NCI-H1092 (cell line): ENCODE measurements around the gene TOB1.

Experiments
- DNase-seq: peaks from one replicate; lab custom pipeline; 2025; lab: John Stamatoyannopoulos, UW

Gene TOB1

DNA sequence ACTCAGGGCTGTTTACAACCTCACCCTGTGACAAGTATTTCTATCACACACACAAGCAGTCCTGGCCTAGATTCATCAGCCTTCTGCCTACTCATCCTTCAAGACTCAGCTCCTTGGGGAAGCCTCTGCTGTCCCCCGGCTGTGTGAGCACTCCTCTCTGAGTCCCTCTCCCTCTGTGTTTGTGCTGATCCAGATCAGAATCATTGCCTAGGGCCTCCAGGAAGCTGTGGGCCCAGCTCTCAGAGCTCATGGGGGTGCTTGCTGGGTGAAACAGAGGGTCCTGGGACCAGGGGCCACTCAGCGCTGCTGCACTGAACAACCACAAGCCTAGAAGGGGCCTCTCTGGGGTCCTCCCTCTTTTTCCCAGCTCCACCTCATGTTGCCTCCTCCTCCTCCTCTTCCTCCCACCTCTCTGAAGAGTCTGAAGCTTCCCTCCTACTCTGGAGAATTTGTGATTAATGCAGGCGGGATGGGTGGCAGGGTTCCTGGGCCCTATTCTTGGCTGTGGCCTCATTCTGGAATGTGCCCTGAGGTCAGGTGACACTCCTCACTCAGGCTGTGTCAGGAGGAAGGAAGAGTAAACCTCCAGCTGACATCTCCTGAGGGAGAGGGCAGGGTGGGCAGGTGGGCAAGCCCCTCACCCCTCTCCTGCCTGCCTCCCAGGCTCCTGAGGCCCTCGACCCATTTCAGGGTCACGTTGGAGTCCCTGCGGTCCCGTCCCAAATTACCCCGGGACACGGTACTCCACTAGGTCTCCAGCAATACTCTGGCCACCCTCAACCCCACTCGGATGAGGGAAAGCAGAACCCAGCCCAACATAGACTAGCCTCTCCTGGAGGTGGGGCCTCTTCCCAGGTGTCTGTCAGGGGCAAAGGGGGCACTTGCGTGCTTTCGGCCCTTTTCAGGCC, 20.7 kb downstream of the TOB1 start:
- no peak for DNase-seq

DNA sequence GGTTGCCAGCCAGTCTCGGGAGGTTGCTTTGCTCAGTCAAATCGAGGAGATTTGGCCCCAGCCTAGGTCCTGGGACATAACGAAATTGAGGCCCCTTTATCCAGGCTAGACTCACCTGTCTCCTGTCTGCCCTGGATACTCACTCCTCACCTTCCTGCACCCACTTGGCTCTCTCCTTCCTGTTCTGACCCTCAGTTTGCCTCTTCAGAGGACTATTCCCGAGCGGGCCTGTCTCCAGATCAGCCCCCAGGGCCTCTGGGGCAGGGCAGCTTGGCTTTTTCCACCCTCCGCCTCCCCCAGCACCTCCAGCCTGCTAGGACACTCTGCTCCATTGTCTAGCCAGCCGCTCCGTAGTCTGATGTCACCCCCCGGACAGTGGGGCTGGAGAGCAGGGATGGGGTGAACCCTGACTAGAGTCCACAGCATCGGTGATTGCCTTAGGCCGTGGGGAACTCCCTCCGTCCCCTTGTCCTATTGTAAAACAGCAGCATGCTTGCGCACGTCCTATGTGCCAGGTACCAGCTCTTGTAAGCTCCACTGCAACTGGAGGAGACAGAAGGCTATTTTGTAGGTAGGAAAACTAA, 21.9 kb downstream of the TOB1 start:
- no peak for DNase-seq

DNA sequence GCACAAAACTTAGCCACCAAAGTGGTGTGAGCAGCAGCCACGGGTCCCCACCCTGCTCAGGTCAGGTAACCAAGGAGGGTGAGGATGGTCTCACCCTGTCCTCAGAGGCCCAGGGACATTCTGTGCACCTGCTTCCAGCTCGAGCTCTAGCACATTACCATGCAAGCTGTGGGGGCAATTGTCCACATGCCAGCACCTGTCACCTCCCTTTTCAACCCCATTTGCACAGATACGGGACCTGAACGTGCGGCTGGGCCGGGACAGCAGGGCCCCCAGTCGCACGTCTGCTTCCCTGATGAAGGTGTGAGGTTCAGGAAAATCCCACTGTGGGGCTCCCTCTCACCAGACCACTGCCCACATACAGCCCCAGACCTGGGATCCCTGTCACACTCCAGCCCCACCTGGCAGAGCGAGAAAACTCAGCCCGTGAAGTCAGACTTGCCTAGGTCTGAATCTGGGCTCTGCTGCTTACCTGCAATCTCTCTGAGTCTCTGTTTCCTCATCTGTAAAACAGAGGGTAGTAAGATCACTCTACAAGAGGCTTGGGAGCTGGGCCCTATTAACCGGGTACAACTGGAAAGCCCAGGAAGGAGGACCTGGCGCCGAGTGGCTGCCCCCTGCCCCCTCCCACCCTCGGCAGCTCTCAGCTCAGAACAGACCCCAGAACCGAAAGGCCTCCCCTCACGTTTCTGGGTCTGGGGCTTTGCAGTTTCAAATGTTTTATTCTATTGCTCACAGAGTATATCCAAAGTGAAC, 22.8 kb downstream of the TOB1 start:
- no peak for DNase-seq

DNA sequence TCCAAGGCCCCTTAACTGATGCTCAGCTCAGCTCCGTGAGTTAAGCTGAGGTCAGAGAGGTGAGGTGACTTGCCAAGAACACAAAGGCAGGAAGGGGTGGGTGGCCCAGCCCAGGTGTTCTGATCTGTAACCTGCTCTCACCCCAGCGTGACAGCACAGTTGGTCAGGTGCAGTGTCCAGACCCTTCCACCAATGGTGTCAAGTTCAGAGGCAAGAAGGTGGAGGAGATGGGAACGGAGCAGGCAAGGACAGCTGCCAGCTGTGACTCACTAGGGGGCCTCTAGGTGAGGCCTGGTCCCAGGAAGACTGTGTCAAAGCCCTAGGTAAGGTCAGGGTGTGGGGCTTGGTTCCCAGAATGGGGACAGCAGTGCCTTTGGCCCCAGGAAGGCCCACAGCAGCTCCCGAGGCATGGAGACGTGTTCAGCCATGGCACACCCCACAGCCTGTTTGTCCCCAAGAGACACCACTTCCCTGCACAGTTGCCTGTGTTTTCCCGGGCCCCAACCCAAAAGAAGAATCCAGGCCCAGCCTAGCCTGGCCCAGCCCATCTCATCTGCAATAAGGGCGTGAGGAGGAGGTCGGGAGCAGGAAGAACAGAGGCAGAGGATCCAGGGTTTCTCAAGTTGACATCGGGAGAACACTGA, 23.5 kb downstream of the TOB1 start:
- DNase-seq: no peak

DNA sequence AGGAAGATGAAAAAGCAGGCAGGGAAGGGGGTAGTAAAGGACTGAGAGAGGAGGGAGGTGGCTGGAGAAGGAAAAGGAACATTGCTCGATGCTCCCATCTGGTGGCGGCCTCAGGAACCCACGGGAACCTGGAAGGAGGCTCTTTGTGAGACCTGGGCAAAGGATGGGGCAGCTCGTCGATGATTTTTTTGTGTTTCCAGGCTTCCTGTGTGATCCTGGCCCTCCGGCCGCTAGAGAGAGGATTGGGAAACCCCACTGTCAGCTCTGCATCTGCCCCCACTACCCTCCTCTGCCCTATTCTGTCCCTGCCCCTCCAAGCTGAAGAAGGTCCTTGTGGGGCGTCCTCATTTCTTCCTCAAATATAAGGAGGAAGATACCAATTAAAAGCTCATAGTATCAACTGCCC, 24.2 kb downstream of the TOB1 start:
- DNase-seq: peak; percentile 20

DNA sequence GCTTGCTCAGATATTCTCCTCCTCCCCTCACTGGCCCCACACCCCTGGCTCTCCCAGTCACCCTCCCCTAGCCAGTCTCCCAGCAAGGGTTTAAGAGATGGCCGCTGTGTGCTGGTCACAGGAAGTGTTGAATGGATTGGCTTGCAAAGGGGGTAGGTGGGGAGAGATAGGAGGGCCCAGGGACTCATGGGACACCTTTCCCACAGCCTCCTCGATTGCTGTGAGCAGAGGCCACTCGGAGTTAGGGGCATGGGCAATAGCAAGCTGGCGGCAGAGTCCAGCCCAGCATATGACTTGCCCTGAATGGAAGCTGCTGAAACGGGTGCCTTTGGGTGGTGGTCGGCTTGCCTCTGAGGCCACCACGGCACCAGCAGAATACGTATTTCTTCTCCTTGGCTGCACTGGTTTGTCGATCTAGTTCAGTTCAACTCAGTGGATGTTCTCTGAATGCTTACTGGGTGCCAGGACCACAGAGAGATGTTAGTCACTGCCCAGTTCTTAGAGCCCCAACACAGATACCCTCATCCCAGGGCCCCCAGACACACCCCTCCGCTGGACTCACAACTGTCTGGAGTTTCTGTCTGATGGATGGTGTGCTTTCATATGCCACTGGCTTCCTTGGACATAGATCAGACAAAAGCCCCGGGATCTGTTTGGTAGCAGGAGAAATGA, 24.7 kb downstream of the TOB1 start:
- no peak for DNase-seq

DNA sequence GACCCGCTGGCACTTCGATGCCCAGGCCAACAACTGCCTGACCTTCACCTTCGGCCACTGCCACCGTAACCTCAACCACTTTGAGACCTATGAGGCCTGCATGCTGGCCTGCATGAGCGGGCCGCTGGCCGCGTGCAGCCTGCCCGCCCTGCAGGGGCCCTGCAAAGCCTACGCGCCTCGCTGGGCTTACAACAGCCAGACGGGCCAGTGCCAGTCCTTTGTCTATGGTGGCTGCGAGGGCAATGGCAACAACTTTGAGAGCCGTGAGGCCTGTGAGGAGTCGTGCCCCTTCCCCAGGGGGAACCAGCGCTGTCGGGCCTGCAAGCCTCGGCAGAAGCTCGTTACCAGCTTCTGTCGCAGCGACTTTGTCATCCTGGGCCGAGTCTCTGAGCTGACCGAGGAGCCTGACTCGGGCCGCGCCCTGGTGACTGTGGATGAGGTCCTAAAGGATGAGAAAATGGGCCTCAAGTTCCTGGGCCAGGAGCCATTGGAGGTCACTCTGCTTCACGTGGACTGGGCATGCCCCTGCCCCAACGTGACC, 25.8 kb downstream of the TOB1 start:
- no peak for DNase-seq

DNA sequence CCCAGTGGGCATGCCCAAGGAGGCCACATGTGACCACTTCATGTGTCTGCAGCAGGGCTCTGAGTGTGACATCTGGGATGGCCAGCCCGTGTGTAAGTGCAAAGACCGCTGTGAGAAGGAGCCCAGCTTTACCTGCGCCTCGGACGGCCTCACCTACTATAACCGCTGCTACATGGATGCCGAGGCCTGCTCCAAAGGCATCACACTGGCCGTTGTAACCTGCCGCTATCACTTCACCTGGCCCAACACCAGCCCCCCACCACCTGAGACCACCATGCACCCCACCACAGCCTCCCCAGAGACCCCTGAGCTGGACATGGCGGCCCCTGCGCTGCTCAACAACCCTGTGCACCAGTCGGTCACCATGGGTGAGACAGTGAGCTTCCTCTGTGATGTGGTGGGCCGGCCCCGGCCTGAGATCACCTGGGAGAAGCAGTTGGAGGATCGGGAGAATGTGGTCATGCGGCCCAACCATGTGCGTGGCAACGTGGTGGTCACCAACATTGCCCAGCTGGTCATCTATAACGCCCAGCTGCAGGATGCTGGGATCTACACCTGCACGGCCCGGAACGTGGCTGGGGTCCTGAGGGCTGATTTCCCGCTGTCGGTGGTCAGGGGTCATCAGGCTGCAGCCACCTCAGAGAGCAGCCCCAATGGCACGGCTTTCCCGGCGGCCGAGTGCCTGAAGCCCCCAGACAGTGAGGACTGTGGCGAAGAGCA, 26.4 kb downstream of the TOB1 start:
- DNase-seq: no peak

DNA sequence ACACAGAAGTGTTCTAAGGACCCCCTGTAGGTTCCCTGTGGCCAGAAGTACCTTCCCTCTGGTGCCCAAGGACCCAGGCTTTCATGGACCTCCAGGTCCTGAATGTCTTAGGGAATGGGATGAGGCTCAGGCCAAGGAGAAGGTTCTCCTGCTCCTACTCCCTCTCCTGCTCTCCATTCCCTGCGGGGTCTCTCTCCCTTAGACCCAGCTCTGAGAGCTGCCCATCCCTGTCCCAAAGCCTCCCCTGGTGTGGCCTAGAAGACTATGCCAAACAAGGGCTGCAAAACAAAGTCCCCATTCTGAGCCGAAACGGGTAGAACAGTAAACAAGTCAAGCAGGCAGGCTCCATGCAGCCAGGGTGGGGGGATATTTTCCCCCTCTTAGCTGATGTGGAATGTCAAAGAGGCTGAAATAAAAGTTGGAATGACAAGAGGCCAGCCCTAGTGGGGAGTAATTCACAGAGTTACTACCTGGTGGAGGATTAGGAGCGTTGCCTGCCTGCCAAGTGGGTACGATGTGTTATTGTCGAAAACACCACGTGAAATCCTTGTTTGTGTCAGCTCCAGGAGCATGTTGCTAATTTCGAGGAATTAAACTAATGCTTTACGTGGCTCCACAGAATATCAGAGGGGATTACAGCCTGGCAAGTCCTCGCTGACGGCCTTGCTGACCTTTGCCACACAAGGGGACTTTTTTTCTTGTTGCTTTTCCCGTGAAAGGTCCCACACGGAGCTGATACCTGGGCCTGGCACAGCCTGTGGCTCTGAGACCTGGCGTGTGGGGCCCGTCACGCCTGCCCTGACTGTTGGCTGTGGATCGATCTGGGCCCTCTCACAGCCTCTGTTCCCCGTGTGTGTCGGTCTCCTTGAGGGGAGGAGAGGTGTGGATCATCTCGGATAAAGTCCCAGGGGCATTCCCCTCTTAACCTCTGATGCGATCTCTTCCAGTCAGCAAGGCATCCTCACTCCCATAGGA, 27.9 kb downstream of the TOB1 start:
- DNase-seq: no peak

DNA sequence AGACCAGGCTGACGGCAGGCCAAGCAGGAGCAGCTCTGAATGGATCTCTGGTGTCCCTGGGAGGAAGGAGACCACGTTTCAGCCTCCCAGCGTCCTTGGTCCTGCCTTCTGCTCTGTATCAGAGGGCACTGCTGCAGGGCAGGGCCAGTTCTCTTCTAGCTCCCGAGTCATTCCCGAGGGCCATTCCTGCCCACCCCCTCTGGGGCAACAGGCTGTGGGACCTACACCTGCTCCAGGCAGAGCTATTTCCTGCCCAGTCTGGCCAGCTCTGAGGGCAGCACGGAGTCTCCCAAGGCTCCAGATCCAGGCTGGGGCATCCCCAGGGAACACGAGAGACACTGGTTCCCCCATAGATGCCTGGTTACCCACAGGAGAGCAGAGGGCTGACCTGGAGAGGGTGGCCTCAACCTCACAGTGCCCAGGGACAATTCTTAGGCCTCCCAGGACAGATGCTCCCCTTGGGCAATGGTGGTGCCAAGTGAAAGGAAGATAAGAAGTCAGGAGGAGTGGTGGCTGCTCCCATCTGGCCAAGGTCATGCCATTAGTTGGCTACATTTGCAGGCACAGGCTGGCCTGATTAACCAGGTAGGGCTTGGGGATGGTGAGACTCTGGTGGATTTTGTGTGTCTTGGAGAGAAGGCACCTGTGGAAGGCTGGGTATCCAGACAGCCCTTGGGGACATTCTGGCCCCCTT, 28.7 kb downstream of the TOB1 start:
- DNase-seq: no peak

DNA sequence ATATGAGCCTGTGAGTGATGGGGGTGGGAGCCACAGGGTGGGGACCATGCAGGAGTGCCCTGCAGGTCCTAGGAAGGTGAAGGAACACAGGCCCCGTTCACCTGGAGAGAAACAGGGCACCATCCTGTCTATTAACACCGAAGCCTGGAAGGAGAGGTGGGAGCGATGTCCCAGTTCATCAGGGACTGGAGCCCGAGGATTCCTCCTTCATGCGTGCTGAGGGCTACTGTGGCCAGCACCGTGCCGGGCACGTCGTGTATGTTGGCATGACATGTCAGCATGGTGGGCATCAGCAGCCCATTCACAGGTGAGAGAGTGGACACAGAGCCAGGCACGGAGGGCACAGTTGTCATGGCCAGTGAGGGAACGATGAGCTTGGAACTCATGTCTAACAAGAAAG, 29.3 kb downstream of the TOB1 start:
- DNase-seq: no peak

DNA sequence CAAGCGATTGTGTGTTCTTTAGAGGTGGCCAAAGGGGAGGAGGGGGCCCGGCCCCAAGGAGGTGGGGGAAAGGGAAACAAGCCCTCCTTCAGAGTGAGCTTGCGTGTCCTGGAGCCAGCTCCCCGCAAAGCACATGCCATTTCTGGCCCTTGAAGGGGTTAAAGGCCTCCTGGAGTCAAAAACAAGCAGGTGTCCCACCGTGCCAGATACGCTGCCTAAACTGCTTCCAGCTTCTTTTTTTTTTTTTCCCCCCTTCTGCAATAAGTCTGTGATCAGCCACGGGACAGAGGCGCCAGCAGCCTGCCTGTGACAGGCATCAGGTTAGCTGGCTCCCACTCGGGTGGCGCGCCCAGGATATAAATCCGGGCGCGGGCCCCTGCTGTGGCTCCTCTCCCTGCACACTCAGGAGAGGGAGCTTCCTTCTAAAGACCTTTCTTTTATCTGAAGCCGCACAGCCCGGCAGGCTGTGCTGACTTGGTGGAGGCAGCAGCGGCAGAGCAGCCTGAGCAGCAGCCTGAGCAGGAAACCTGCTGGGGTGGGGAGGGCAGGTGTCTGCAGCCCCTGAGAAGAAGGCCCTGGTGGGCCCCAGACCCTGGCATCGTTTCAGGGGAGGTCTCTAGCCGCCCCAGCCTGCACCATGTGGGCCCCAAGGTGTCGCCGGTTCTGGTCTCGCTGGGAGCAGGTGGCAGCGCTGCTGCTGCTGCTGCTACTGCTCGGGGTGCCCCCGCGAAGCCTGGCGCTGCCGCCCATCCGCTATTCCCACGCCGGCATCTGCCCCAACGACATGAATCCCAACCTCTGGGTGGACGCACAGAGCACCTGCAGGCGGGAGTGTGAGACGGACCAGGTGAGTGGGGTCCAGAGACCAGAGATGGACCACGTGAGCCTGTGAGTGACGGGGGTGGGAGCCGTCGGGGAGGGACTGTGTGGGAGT, 30.6 kb downstream of the TOB1 start, which contains the start of gene WFIKKN2:
TSS of gene WFIKKN2 (plus strand) at position 286 of the 934 bp plus-strand sequence. CDS start at position 638, 352 bp downstream.
- DNase-seq: no peak

DNA sequence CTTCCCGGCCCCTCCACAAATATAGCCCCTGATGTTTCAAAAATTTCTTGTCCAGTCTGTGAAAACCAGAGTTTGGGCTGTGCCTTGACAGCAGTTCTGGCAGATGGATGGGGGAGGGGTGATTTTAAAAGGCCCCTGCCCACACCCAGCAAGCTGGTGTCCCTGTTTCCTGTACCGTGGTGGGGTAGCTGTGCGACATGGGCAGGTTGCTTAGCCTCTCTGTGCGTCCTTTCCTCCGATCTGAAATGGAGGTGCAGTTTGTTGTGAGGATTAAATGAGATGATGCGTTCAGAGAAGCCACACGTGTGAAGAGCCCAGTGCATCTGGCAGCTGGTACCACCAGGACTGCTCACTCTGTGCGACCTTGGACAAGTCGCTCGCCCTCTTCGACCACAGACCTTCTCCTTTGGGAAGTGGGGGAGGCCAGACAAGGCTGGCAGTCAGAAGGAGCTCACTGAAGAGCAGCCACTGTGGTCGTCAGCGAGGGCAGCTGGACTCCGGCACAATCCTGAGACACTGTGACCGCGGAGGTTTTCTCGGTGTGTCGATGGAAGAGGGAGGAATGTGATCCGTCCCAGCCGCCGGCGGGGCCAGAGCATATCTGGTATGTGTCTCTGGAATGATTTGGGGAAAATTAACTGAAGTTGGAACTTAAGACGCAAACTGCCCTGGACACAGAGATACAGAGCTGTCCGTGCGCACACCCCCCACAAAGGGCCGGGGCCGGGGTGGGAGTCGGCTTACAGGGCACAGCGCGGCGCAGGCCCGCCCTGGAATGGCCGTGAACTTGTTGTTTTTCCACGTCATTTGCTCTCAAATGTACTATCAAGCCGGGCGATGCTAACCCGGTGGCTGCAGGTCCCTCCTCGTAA, 31.5 kb downstream of the TOB1 start:
- DNase-seq: no peak

DNA sequence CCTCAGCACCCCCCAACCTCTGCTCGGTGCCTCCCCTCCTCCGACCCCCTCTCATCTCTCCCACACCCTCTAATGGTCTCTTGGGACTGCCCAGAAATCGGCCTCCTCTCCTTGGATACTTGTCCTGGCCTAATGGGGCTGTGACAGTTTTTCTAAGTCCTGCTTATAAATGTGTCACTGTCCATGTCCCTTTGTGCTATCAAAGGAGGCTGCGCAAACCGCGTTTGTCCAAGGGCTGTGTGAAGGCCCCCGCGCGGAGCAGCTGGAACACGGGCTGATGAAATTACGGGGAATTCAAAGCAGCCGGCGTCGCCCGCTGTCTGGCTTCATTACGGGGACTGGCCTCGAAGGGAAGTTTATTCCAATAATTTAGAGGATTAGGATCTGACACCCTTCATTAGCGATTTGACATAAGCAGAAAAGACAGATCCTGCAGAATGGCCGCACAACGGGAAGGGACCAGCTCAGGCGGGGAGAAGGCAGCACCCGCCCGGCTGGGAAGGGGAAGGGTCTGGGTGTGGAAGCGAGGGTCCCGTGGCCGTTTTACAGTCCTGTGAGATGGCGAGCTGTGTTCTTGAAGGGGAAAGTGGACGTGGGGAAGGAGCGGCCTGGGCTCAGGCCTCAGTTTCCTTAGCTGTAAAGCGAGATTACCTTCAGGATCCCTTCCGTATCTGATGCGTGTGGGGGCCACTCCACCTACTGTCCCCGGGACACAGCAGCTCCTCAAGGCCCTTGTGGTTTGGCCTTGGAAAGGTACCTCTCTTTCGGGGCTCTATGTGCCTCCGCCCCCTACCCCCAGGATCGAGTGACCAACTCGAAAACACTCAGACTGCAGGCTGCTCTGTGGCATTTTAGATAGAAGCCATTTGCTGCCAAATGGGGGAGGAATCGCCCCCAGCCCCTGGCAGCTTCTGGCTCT, 32.4 kb downstream of the TOB1 start:
- no peak for DNase-seq

DNA sequence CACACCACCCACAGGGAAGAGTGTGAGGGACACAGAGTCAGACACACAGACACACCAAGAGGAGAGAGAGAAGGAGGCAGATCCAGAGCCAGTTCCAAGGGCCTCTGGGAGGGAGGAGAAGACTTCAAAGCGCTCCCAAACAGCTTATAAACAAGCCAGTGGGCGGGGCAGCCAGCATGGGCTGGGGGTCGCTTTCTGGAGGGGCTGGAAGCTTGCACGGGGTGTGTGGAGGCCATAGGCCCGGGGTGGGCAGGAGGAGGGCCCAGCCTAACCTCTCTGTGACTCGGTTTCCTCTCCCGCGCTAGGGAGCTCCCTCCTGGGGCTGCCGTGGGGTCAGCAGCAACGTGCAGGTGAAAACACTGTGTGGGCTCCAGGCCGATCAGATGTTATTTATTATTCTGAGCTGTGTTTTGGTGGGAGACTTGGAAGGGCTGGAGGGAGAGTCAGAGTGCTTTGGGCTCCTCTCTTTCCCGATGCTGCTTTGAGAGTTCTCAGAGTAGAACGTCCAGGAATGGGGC, 33.2 kb downstream of the TOB1 start:
- DNase-seq: no peak
